Left ventricle myocardium inferior (tissue), 1 donor: ENCODE data around the gene MED14. TPM values are rescaled to one million over a fixed set of nuclear protein-coding genes. Genes with fewer than 3 reads are reported as not detected.

Experiments used
- DNase-seq: peaks from one replicate; pipeline ENCODE4 v3.0.0-alpha.2; 2020
- H3K27ac ChIP-seq: fragments of 200-600 bp; replicated peaks from 2 replicates; pipeline ENCODE4 v1.8.0; 2021
- H3K27me3 ChIP-seq: fragments of 200-600 bp; 2 replicates; pipeline ENCODE4 v1.8.0; 2021; ENCODE audit warnings: low read depth
- H3K36me3 ChIP-seq: fragments of 200-600 bp; 2 replicates; pipeline ENCODE4 v1.8.0; 2021
- H3K4me1 ChIP-seq: fragments of 200-600 bp; 2 replicates; pipeline ENCODE4 v1.8.0; 2021
- H3K4me3 ChIP-seq: fragments of 200-600 bp; 2 replicates; pipeline ENCODE4 v1.8.0; 2021; ENCODE audit warnings: mild to moderate bottlenecking, moderate library complexity
- H3K9me3 ChIP-seq: fragments of 200-600 bp; replicated peaks from 2 replicates; pipeline ENCODE4 v1.8.0; 2021
- CTCF ChIP-seq: fragments of 200-600 bp; IDR thresholded peaks from 2 replicates; pipeline ENCODE4 v1.8.0; 2021; ENCODE audit warnings: antibody characterized with exemption, mild to moderate bottlenecking, borderline replicate concordance
- intact Hi-C: fragments of 100-400 bp; cut with micrococcal nuclease; formaldehyde crosslinking; loops from one replicate; pipeline ENCODE4 v1.11.0; 2022
- total RNA-seq: library from RNA; stranded (reverse); fragmentation: NEBNext Ultra II Directional; extraction: Animal tissue kit (Norgen Biotek cat#: 25700); gene quantifications from one replicate; pipeline ENCODE4 v1.2.1, GENCODE V29; 2021
- donor health status: DM: no; HTN: yes; CAD: no; lungs with severe emphysema.

The MED14 gene
- total RNA-seq, 1 donor from 2014 or later: 30.7 TPM

- no peak overlapping the region for H3K27ac ChIP-seq
- no peak for DNase-seq
- H3K4me1 ChIP-seq: no peaks in the 10 kb centered on the region
- TF ChIP-seq CTCF: no peak
- peaks cover 7% of the 10 kb centered on the region for H3K36me3 ChIP-seq
- no peaks in the 10 kb centered on the region for H3K9me3 ChIP-seq
- intact Hi-C loops: no loop called here
- no peak overlapping the region for H3K4me3 ChIP-seq
- H3K27me3 ChIP-seq: no peaks in the 10 kb centered on the region
Measured at GRCh38 chrX:40622479-40623138, 112.7 kb downstream of the MED14 start.

- DNase-seq: no peak
- no peak for TF ChIP-seq CTCF
- no peak overlapping the region for H3K27ac ChIP-seq
- no peak overlapping the region for H3K4me3 ChIP-seq
- intact Hi-C loops: no loop called here
- H3K9me3 ChIP-seq: no peaks in the 10 kb centered on the region
- no peaks in the 10 kb centered on the region for H3K4me1 ChIP-seq
- H3K27me3 ChIP-seq: no peaks in the 10 kb centered on the region
- H3K36me3 ChIP-seq: no peaks in the 10 kb centered on the region
Measured at GRCh38 chrX:40617566-40617965, 117.8 kb downstream of the MED14 start.

- H3K27me3 ChIP-seq: no peaks in the 10 kb centered on the region
- no peaks in the 10 kb centered on the region for H3K9me3 ChIP-seq
- no peaks in the 10 kb centered on the region for H3K4me1 ChIP-seq
- H3K27ac ChIP-seq: no peak overlapping the region
- intact Hi-C loops: no loop called here
- no peak overlapping the region for H3K4me3 ChIP-seq
- no peaks in the 10 kb centered on the region for H3K36me3 ChIP-seq
- no peak for DNase-seq
- TF ChIP-seq CTCF: no peak
Measured at GRCh38 chrX:40615976-40616375, 119.4 kb downstream of the MED14 start.

- no peaks in the 10 kb centered on the region for H3K4me1 ChIP-seq
- no peaks in the 10 kb centered on the region for H3K9me3 ChIP-seq
- no peak for DNase-seq
- no peak for TF ChIP-seq CTCF
- no peaks in the 10 kb centered on the region for H3K27me3 ChIP-seq
- no peak overlapping the region for H3K27ac ChIP-seq
- no peak overlapping the region for H3K4me3 ChIP-seq
- intact Hi-C loops: no loop called here
- H3K36me3 ChIP-seq: no peaks in the 10 kb centered on the region
Measured at GRCh38 chrX:40612511-40612910, 122.8 kb downstream of the MED14 start.

GRCh38 chrX:40607381-40607780, 128.0 kb downstream of the MED14 start:
- DNase-seq: no peak
- Histone ChIP-seq H3K36me3 (no peaks in the 10 kb centered on the region), H3K27me3 (no peaks in the 10 kb centered on the region), H3K4me1 (no peaks in the 10 kb centered on the region), H3K4me3 (no peak overlapping the region), H3K27ac (no peak overlapping the region), H3K9me3 (no peaks in the 10 kb centered on the region)
- intact Hi-C loops: no loop called here
- TF ChIP-seq CTCF: no peak
